GM21423 (cell line): ENCODE data around the gene MALL.
"Not testable (repeated sequence)": the region's sequence is repeated elsewhere in the genome, so short reads cannot be mapped to it uniquely, and the experiment has no call there.

Source experiments
- ATAC-seq: cut with Tn5 transposase; IDR thresholded peaks from one replicate; pipeline ENCODE4 v1.9.1; 2021; ENCODE audit warnings: mild to moderate bottlenecking, moderate library complexity; ENCODE audit not compliant: unreplicated experiment

MALL gene

GRCh38 chr2:110054521-110055407 is 60.9 kb downstream of the MALL start:
- not testable (repeated sequence) for ATAC-seq

- not testable (repeated sequence) for ATAC-seq
Measured at GRCh38 chr2:110053688-110054087, 61.9 kb downstream of the MALL start.

- ATAC-seq = not testable (repeated sequence)
Measured at GRCh38 chr2:110052166-110052565, 63.5 kb downstream of the MALL start.

- ATAC-seq = not testable (repeated sequence)
Measured at GRCh38 chr2:110050222-110050621, 65.4 kb downstream of the MALL start.

GRCh38 chr2:110049769-110050168 is 65.9 kb downstream of the MALL start:
- not testable (repeated sequence) for ATAC-seq

GRCh38 chr2:110048255-110049197 is 67.1 kb downstream of the MALL start:
- ATAC-seq = not testable (repeated sequence)

- not testable (repeated sequence) for ATAC-seq
Measured at GRCh38 chr2:110047225-110047624, 68.4 kb downstream of the MALL start.

- ATAC-seq = not testable (repeated sequence)
Measured at GRCh38 chr2:110041941-110042660, 73.5 kb downstream of the MALL start.

GRCh38 chr2:110037336-110037735 is 78.3 kb downstream of the MALL start:
- not testable (repeated sequence) for ATAC-seq

GRCh38 chr2:110035384-110035783 is 80.2 kb downstream of the MALL start:
- ATAC-seq = not testable (repeated sequence)

GRCh38 chr2:110034935-110035334 is 80.7 kb downstream of the MALL start:
- ATAC-seq = not testable (repeated sequence)
